ENCODE results near the gene ARPC4.

ARPC4 gene

DNA sequence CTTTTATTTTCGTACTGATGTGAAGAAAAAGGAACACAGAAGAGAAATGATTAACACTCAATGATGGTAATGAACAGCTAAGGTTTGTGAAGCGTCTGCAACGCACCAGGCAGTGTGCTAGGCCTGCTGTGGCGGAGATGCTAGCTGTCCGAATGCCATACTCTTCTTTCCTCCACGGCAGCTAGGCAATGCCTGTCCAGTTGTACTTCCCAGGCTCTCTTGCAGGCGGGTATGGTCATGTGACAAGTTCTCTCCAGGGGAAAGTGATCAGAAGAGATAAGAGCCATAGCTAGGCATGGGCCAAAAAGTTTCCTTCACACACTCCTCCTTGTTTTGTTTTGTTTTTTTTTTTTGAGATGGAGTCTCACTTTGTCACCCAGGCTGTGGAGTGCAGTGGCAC is 7.3 kb upstream of the ARPC4 start:
- no peak for DNase-seq (ENCODE audit: low read depth)
- no peak overlapping the region for H3K4me3 ChIP-seq (ENCODE audit: low read length)
- TF ChIP-seq, protein P1, sequence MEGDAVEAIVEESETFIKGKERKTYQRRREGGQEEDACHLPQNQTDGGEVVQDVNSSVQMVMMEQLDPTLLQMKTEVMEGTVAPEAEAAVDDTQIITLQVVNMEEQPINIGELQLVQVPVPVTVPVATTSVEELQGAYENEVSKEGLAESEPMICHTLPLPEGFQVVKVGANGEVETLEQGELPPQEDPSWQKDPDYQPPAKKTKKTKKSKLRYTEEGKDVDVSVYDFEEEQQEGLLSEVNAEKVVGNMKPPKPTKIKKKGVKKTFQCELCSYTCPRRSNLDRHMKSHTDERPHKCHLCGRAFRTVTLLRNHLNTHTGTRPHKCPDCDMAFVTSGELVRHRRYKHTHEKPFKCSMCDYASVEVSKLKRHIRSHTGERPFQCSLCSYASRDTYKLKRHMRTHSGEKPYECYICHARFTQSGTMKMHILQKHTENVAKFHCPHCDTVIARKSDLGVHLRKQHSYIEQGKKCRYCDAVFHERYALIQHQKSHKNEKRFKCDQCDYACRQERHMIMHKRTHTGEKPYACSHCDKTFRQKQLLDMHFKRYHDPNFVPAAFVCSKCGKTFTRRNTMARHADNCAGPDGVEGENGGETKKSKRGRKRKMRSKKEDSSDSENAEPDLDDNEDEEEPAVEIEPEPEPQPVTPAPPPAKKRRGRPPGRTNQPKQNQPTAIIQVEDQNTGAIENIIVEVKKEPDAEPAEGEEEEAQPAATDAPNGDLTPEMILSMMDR (conservative IDR thresholded peaks at IDR 0.05; ENCODE audit: low read length), result no peak

DNA sequence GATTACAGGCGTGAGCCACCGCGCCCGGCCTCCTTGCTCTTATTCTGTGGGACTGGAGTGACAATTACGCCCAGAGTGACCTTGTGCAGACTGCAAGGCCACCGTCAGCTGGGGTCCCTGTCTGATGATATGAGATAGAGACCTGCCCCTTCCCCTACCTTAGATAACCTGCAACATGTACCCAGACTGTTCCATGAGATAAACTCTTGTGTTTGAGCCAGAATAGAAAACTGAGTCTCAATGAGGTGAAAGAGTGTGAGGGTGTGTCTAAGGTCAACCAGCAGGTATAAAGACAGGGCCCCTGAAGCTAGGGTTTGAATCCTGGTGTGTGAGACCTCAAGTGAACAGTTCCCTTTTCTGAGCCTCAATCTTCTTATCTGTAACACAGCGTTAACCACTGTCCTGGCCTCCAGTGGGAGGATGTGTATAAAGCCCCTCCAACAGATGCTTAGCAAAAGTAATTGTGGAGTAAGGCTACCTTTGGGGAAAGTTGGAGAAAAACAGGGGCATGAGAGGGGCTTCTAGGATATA is 6.6 kb upstream of the ARPC4 start:
- H3K4me3 ChIP-seq (ENCODE audit: low read length), result no peak overlapping the region
- TF ChIP-seq, protein P1 (conservative IDR thresholded peaks at IDR 0.05; ENCODE audit: low read length), result no peak
- DNase-seq (ENCODE audit: low read depth), result no peak

DNA sequence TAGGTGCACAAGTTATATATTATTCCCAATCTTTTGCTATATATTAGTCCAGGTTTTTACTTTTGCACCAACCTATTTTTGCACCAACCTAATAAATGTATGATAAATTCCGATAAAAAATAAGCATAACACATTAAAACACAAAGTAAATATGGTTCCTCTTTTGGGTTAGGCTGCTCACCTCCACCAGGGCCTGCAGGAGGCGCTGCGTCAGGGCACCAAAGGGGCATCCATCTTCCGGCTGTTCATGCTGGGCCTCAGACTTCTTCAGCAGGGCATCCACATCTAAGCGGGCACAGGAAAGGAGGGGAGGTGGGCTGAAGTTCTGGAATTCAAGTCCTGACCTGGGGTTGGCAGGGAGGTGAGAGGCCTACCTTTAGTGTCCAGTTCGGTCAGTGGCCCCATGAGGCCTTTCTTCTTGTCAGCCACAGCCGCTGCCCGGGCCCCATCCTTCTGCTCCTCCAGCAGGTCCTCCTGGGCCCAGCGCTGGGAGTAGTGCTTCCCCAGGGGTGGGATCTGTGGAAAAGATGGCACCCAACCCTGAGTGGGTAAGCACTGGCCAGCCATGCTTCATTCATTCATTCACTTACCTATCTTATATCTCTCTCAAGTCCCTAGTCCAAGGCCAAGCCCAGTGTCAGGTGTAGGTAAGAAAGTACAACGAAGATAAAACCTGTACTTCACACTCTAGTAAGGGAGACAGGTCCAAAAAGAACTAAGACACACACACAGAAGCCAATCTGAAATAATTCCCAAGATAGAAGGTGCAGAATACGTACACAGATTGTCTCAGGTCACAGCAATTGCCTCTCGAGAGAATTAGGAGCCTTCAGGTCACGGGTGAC is 5.8 kb upstream of the ARPC4 start:
- no peak for DNase-seq (ENCODE audit: low read depth)
- TF ChIP-seq, protein P1 (conservative IDR thresholded peaks at IDR 0.05; ENCODE audit: low read length), result peak; percentile 37
- H3K4me3 ChIP-seq (ENCODE audit: low read length), result no peak overlapping the region

DNA sequence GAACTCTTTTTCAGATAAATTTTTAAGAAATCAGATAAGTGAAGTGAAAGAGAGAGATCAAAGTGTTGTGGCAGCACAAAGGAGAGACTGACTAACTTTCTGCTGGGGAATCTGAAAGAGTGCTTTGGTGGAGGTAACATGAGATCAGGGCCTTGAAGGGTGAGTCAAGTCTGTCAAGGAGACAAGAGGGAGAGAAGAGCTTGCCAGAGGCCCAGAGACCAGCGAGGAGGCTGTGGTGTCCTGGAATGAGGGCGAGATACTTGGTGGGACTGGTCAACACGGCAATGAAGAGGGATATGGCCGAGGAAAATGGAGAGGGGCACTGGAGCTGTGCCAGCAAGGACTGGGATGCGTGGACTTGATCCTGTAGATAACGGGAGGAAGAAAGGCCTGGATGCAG is 5.2 kb upstream of the ARPC4 start:
- H3K4me3 ChIP-seq (ENCODE audit: low read length), result no peak overlapping the region
- TF ChIP-seq, protein P1 (conservative IDR thresholded peaks at IDR 0.05; ENCODE audit: low read length), result no peak
- no peak for DNase-seq (ENCODE audit: low read depth)

DNA sequence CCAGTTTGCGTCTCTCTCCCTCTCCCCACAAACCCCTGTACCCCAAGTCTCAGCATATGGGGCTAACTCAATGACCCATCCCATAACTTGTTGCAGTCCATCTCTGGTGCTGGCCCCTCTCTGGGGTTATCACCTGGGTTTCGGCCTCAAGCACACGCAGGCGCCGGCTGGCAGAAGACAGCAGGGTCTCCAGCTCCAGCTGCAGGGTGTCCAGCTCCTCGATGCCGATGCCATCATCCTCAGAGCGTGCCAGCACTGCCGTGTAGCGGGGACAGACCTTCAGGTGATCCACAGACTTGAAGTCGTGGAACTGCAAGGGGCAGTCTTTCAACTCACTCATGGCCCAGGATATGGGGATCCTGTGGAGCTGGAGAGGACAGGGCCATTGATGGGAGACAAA is 1.8 kb upstream of the ARPC4 start:
- TF ChIP-seq, protein P1 (conservative IDR thresholded peaks at IDR 0.05; ENCODE audit: low read length), result no peak
- DNase-seq (ENCODE audit: low read depth), result no peak
- peak overlapping the region; percentile 99 for H3K4me3 ChIP-seq (ENCODE audit: low read length)

DNA sequence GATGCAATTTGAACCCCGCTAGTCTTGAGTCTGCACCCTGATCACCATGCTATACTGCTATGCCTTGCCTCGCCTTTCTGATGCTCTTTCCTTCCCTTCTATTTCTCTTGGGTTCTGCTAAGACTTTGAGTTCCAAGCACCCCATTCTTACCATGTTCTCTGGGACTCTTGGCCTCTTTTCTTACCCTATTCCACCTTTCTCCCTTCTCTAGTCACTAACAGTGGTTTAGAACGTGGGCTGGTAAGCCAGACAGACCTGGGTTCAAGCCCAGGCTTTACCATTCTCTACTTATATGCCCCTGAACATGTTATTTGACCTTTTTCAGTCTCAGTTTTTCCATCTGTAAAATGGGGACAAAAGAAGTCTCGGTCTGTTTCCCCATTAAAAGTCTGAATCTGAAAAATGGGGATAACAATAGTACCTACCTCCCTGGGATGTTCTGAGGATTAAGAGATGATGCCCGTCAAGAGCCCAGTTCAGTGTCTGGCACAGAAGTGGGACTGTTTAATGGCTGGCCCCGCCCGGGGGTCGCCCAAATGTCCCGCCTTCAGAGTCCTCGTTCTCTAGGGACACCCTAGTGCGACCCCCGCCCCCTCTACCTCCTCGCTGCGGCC is 985 bp upstream of the ARPC4 start:
- no peak for DNase-seq (ENCODE audit: low read depth)
- H3K4me3 ChIP-seq (ENCODE audit: low read length), result peak overlapping the region; percentile 99
- TF ChIP-seq, protein P1 (conservative IDR thresholded peaks at IDR 0.05; ENCODE audit: low read length), result no peak
